Transverse colon (tissue), 4 donors: ENCODE data around the gene KLK11. TPM values are rescaled to one million over a fixed set of nuclear protein-coding genes. Genes with fewer than 3 reads are reported as not detected.

Source experiments
- DNase-seq: peaks from one replicate; pipeline ENCODE4 v3.0.0-alpha.2; 2019
- H3K27ac ChIP-seq, 4 donors: fragments of 200-600 bp; sonication (generic); 2 replicates each; pipeline ENCODE4 v1.5.1; 2016 to 2018; ENCODE audit warnings: inconsistent platforms in 4 of 4
- H3K27me3 ChIP-seq: fragments of 200-600 bp; sonication (generic); 2 replicates; pipeline ENCODE4 v1.5.1; 2017; ENCODE audit warnings: inconsistent platforms
- H3K36me3 ChIP-seq, 4 donors: fragments of 200-600 bp; sonication (generic); 2 replicates each; pipeline ENCODE4 v1.5.1; 2017 to 2019; ENCODE audit warnings: inconsistent platforms in 4 of 4
- H3K4me1 ChIP-seq, 4 donors: fragments of 200-600 bp; sonication (generic); 2 replicates each; pipeline ENCODE4 v1.5.1; 2017 to 2020; ENCODE audit warnings: inconsistent platforms in 4 of 4
- H3K4me3 ChIP-seq, 4 donors: fragments of 200-600 bp; sonication (generic); 1 replicate in 1 of 4; 2 replicates in 3 of 4; pipeline versions ENCODE4 v1.5.1 to v1.6.1; 2017 to 2019; ENCODE audit warnings: inconsistent platforms in 4 of 4
- H3K9me3 ChIP-seq, 2 donors: fragments of 200-600 bp; sonication (generic); 2 replicates each; pipeline ENCODE4 v1.5.1; 2017 to 2019; ENCODE audit warnings: inconsistent platforms in 2 of 2
- EP300 ChIP-seq: sonication (generic); formaldehyde crosslinking; IDR thresholded peaks from one replicate; pipeline ENCODE4 v1.6.1; 2017; ENCODE audit warnings: antibody characterized with exemption, low read depth
- POLR2A ChIP-seq: fragments of 450-650 bp; IDR thresholded peaks from one replicate; pipeline ENCODE4 v1.6.1; 2016; ENCODE audit warnings: antibody characterized with exemption, mild to moderate bottlenecking, moderate library complexity
- POLR2AphosphoS5 ChIP-seq, 3 donors: sonication (generic); formaldehyde crosslinking; IDR thresholded peaks; one replicate each; pipeline ENCODE4 v1.6.1; 2016; ENCODE audit warnings: antibody characterized with exemption in 3 of 3
- WGBS, 2 donors: methylation state at CpG; one replicate each; pipeline ENCODE4 v1.1.5; 2018; ENCODE audit warnings: low coverage in 1 of 2; 5-methylcytosine and 5-hydroxymethylcytosine counted together
- in situ Hi-C, 4 donors: fragments of 200-750 bp; cut with MboI; loops; one replicate each; pipeline versions ENCODE4 v1.15.0 to v1.15.1; 2017; ENCODE audit warnings: low sequenced_read_pairs in 3 of 4, low pct_ligation_motif_present in 1 of 4, low pct_unique_long_range_greater_than_20kb in 1 of 4
- intact Hi-C: fragments of 100-400 bp; cut with DNase I; formaldehyde crosslinking; loops from one replicate; pipeline ENCODE4 v1.15.1; 2023; ENCODE audit warnings: low total_unique reads
- total RNA-seq, 4 donors: library from RNA; depleted of rRNA; stranded (reverse); fragments of >200 nt; gene quantifications; one replicate each; pipeline ENCODE4 v1.1.0, GENCODE V29; 2016
- TF ChIP-seq, protein P1 (sequence below), 5 experiments: fragments of 200-600 bp in 3 of 5; fragments of 450-650 bp in 2 of 5; sonication (generic) in 3 of 5; IDR thresholded peaks; 1 replicate in 2 of 5; 2 replicates in 3 of 5; pipeline ENCODE4 v1.5.1; 2016 to 2017; ENCODE audit warnings: antibody characterized with exemption in 5 of 5, inconsistent platforms in 3 of 5, mild to moderate bottlenecking in 2 of 5, moderate library complexity in 1 of 5

Gene KLK11
- total RNA-seq, 4 donors from 2014 or later: 0.55 to 0.79 TPM; not detected in 2

DNA sequence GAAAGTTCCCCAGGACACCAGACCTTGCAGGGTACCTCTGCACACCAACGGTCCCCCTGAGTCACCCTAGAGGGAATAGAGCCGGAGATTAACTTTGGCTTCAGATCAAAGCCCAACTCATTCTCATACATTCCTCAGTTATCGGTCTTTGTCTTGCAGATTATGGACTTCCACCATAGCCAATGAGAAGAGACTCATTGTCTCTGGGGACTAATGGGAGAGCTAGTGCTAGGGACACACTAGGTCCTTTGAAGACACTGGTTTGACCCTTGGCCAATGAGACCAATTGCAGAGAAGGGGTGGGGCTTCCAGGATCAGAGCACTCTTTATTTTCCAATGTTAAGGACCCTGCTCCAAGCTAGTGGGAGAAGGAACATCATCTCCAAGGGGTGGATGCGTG, 48.8 kb downstream of the KLK11 start:
- intact Hi-C loops: no loop called here
- no peaks in the 10 kb centered on the region for H3K9me3 ChIP-seq
- TF ChIP-seq POLR2A: no peak
- no peak for TF ChIP-seq POLR2AphosphoS5 (IDR thresholded peaks at IDR 0.05)
- TF ChIP-seq, protein P1, sequence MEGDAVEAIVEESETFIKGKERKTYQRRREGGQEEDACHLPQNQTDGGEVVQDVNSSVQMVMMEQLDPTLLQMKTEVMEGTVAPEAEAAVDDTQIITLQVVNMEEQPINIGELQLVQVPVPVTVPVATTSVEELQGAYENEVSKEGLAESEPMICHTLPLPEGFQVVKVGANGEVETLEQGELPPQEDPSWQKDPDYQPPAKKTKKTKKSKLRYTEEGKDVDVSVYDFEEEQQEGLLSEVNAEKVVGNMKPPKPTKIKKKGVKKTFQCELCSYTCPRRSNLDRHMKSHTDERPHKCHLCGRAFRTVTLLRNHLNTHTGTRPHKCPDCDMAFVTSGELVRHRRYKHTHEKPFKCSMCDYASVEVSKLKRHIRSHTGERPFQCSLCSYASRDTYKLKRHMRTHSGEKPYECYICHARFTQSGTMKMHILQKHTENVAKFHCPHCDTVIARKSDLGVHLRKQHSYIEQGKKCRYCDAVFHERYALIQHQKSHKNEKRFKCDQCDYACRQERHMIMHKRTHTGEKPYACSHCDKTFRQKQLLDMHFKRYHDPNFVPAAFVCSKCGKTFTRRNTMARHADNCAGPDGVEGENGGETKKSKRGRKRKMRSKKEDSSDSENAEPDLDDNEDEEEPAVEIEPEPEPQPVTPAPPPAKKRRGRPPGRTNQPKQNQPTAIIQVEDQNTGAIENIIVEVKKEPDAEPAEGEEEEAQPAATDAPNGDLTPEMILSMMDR (IDR thresholded peaks at IDR 0.05): no peak
- no peak for TF ChIP-seq EP300
- H3K27me3 ChIP-seq: peaks cover 19% of the 10 kb centered on the region
- H3K27ac ChIP-seq: no peak overlapping the region
- no peaks in the 10 kb centered on the region for H3K36me3 ChIP-seq
- H3K4me3 ChIP-seq: no peak overlapping the region
- DNase-seq: no peak
- in situ Hi-C loops: no loop called here
- H3K4me1 ChIP-seq: no peaks in the 10 kb centered on the region
- 69 to 80% methylated on average over 1 to 4 of the region's 4 CpGs for WGBS, 2 donors

GRCh38 chr19:50975766-50976165, 50.6 kb downstream of the KLK11 start:
- no peaks in the 10 kb centered on the region for H3K4me1 ChIP-seq
- H3K27me3 ChIP-seq: peaks cover 29% of the 10 kb centered on the region
- no peak overlapping the region for H3K27ac ChIP-seq
- H3K36me3 ChIP-seq: no peaks in the 10 kb centered on the region
- no peak for DNase-seq
- H3K4me3 ChIP-seq: no peak overlapping the region
- no peaks in the 10 kb centered on the region for H3K9me3 ChIP-seq
- in situ Hi-C loops: no loop called here
- intact Hi-C loops: no loop called here
- TF ChIP-seq, protein P1 (IDR thresholded peaks at IDR 0.05): no peak
- WGBS, 2 donors: 5 to 10% methylated on average over 4 to 8 of the region's 8 CpGs

DNA sequence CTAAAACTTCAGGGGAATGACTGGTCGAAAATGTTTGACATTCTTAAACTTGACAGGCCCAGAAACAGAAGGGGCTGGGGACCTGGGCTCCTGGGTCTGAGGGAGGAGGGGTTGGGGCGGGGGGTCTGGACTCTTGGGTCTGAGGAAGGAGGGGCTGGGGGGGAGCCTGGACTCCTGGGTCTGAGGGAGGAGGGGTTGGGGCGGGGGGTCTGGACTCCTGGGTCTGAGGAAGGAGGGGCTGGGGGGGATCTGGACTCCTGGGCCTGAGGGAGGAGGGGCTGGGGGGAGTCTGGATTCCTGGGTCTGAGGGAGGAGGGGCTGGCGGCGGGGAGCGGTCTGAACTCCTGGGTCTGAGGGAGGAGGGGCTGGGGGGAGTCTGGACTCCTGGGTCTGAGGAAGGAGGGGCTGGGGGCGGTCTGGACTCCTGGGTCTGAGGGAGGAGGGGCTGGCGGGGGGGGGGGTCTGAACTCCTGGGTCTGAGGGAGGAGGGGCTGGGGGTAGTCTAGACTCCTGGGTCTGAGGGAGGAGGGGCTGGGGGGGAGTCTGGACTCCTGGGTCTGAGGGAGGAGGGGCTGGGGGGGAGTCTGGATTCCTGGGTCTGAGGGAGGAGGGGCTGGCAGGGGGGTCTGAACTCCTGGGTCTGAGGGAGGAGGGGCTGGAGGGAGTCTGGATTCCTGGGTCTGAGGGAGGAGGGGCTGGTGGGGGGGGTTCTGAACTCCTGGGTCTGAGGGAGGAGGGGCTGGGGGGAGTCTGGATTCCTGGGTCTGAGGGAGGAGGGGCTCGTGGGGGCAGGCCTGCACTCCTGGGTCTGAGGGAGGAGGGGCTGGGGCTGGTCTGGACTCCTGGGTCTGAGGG, 51.5 kb downstream of the KLK11 start:
- Histone ChIP-seq H3K4me1 (no peaks in the 10 kb centered on the region), H3K27ac (no peak overlapping the region), H3K27me3 (peaks cover 25% of the 10 kb centered on the region), H3K9me3 (no peaks in the 10 kb centered on the region), H3K4me3 (no peak overlapping the region), H3K36me3 (no peaks in the 10 kb centered on the region)
- in situ Hi-C loops: no loop called here
- TF ChIP-seq POLR2AphosphoS5 (IDR thresholded peaks at IDR 0.05) (no peak), POLR2A (no peak), EP300 (no peak)
- TF ChIP-seq, protein P1 (IDR thresholded peaks at IDR 0.05): no peak
- WGBS, 2 donors: 29% methylated on average over 2 of the region's 9 CpGs; no CpG with 5 or more reads in 1 of the 2 donors
- no peak for DNase-seq
- intact Hi-C loops: no loop called here

- peaks cover 33% of the 10 kb centered on the region for H3K27me3 ChIP-seq
- H3K4me3 ChIP-seq: no peak overlapping the region
- no peak overlapping the region for H3K27ac ChIP-seq
- WGBS, 2 donors: 69 to 100% methylated on average over 1 to 9 of the region's 9 CpGs
- H3K9me3 ChIP-seq: no peaks in the 10 kb centered on the region
- H3K4me1 ChIP-seq: no peaks in the 10 kb centered on the region
- DNase-seq: no peak
- TF ChIP-seq POLR2AphosphoS5 (IDR thresholded peaks at IDR 0.05) (no peak), POLR2A (no peak), EP300 (no peak)
- TF ChIP-seq, protein P1 (IDR thresholded peaks at IDR 0.05): no peak
- no peaks in the 10 kb centered on the region for H3K36me3 ChIP-seq
- intact Hi-C loops: no loop called here
- in situ Hi-C loops: no loop called here
Observed at GRCh38 chr19:50972795-50973376, 53.5 kb downstream of the KLK11 start.

Other genes starting within 250 kb of the KLK11 start
- gene ACP4, start 236.2 kb downstream of the KLK11 start, total RNA-seq: not detected
- gene KLK1, start 202.8 kb downstream of the KLK11 start, total RNA-seq: 100 to 1,000 TPM in 1 of 4 donors, 10 to 100 TPM in 3; 17.0 to 150 (median 35.4) TPM
- 1 to 10 TPM in 2 of 4 donors, not detected in 2; 1.3 to 3.8 TPM for gene KLK15, start 193.0 kb downstream of the KLK11 start, total RNA-seq
- 10 to 100 TPM in 1 of 4 donors, 1 to 10 TPM in 3; 2.9 to 66.9 (median 4.9) TPM for gene KLK3, start 171.7 kb downstream of the KLK11 start, total RNA-seq
- gene KLK2, start 153.2 kb downstream of the KLK11 start, total RNA-seq: 1 to 10 TPM in 1 of 4 donors, not detected in 3; 3.8 TPM
- 1 to 10 TPM in 1 of 4 donors, not detected in 3; 3.0 TPM for gene KLK4, start 115.2 kb downstream of the KLK11 start, total RNA-seq
- gene KLK5, start 73.6 kb downstream of the KLK11 start, total RNA-seq: not detected
- gene KLK6, start 57.0 kb downstream of the KLK11 start, total RNA-seq: not detected
- not detected for gene KLK7, start 42.7 kb downstream of the KLK11 start, total RNA-seq
- gene KLK8, start 25.0 kb downstream of the KLK11 start, total RNA-seq: not detected
- 1 to 10 TPM in 1 of 4 donors, under 1 TPM in 1, not detected in 2; 0.27 to 1.3 TPM for gene KLK10, start 6.9 kb downstream of the KLK11 start, total RNA-seq
- gene KLK12, start 8.4 kb upstream of the KLK11 start, total RNA-seq: under 1 TPM in 1 of 4 donors, not detected in 3; 0.41 TPM
- 1 to 10 TPM in 1 of 4 donors, not detected in 3; 3.3 TPM for gene KLK13, start 38.5 kb upstream of the KLK11 start, total RNA-seq
- gene KLK14, start 56.3 kb upstream of the KLK11 start, total RNA-seq: under 1 TPM in 1 of 4 donors, not detected in 3; 0.82 TPM
- gene CTU1, start 81.8 kb upstream of the KLK11 start, total RNA-seq: 10 to 100 TPM in 1 of 4 donors, 1 to 10 TPM in 3; 3.4 to 35.4 (median 7.3) TPM
- 1 to 10 TPM in 2 of 4 donors, not detected in 2; 2.0 to 2.2 TPM for gene SIGLEC9, start 98.3 kb upstream of the KLK11 start, total RNA-seq
- gene SIGLEC7, start 115.7 kb upstream of the KLK11 start, total RNA-seq: 1 to 10 TPM in 1 of 4 donors, under 1 TPM in 1, not detected in 2; 0.82 to 2.1 TPM
- gene CD33, start 198.5 kb upstream of the KLK11 start, total RNA-seq: 1 to 10 TPM in 2 of 4 donors, not detected in 2; 2.5 to 2.6 TPM
- not detected for gene SIGLECL1, start 224.5 kb upstream of the KLK11 start, total RNA-seq